HCT116 (cell line): ENCODE measurements around the gene PYCR2. TPM values are rescaled to one million over a fixed set of nuclear protein-coding genes. Genes with fewer than 3 reads are reported as not detected.

Source experiments
- ATAC-seq: fragments of 200-7000 bp; cut with Tn5 transposase; 2 replicates; pipeline ENCODE4 v1.9.1; 2020; ENCODE audit warnings: mild to moderate bottlenecking, moderate library complexity
- BruUV-seq: library from RNA; stranded (reverse); fragments of 400-500 nt; replicated peaks from 2 replicates; lab custom pipeline; 2021; lab: Mats Ljungman, UMichigan
- CTCF ChIA-PET: fragments of 300-600 bp; sonication (Branson Sonifier 250); formaldehyde crosslinking; loops from one replicate; lab custom pipeline; 2021; ENCODE audit warnings: antibody characterized with exemption; lab: Charles Lee
- POLR2A ChIA-PET: fragments of 300-600, 350-600 bp; sonication (Branson Sonifier 250); formaldehyde crosslinking; loops from one replicate; lab custom pipeline; 2021; ENCODE audit warnings: antibody characterized with exemption; lab: Charles Lee
- RAD21 ChIA-PET, 2 experiments: fragments of 300-600 bp; sonication (Branson Sonifier 250); formaldehyde crosslinking; loops; one replicate each; lab custom pipeline; 2023; ENCODE audit warnings: low total read pairs in 2 of 2; ENCODE audit not compliant: uncharacterized antibody in 2 of 2, unreplicated experiment in 2 of 2, low non-redundant PET in 1 of 2; lab: Charles Lee
- DNase-seq: peaks from one replicate; pipeline ENCODE4 v3.0.0-alpha.2; 2010; ENCODE audit warnings: low read depth, low spot score
- H2AFZ ChIP-seq: fragments of 200-600 bp; shearing (Covaris generic), sonication (generic); 2 replicates; pipeline ENCODE4 v1.6.1; 2017; ENCODE audit warnings: low read depth, mixed run types, mixed read lengths, antibody characterized with exemption, low read length; ENCODE audit not compliant: poor library complexity, severe bottlenecking
- H3K27ac ChIP-seq: 2 replicates; pipeline ENCODE4 v1.5.1; 2012; ENCODE audit warnings: low read depth, low read length
- H3K27me3 ChIP-seq: fragments of 200-600 bp; sonication (generic); 2 replicates; pipeline ENCODE4 v1.6.1; 2016; ENCODE audit warnings: mixed run types, low read length, mixed read lengths; ENCODE audit not compliant: insufficient read depth
- H3K36me3 ChIP-seq, 2 experiments: fragments of 200-500 bp in 1 of 2; fragments of 200-600 bp in 1 of 2; sonication (Bioruptor generic) in 1 of 2; sonication (generic) in 1 of 2; 2 replicates each; pipeline versions ENCODE4 v1.5.1 to v1.6.1; 2014 to 2016; ENCODE audit warnings: low read length in 2 of 2, inconsistent platforms in 1 of 2, mixed read lengths in 1 of 2, mixed run types in 1 of 2; ENCODE audit not compliant: insufficient read depth in 2 of 2, control insufficient read depth in 1 of 2
- H3K4me1 ChIP-seq, 2 experiments: fragments of 200-600 bp in 1 of 2; sonication (generic) in 1 of 2; 2 replicates each; pipeline versions ENCODE4 v1.5.1 to v1.6.1; 2012 to 2017; ENCODE audit warnings: low read length in 2 of 2, inconsistent platforms in 1 of 2, mild to moderate bottlenecking in 1 of 2, mixed read lengths in 1 of 2, mixed run types in 1 of 2, moderate library complexity in 1 of 2; ENCODE audit not compliant: insufficient read depth in 2 of 2, control insufficient read depth in 1 of 2
- H3K4me2 ChIP-seq: fragments of 200-600 bp; sonication (generic); 2 replicates; pipeline ENCODE4 v1.6.1; 2017; ENCODE audit warnings: mixed run types, low read length, mixed read lengths
- H3K4me3 ChIP-seq, 2 experiments: fragments of 200-600 bp in 1 of 2; sonication (generic) in 1 of 2; replicated peaks in 1 of 2; 2 replicates each; pipeline ENCODE4 v1.5.1; 2011 to 2016; ENCODE audit warnings: low read length in 2 of 2, control low read depth in 1 of 2, low read depth in 1 of 2, mild to moderate bottlenecking in 1 of 2, mixed read lengths in 1 of 2, mixed run types in 1 of 2
- H3K79me2 ChIP-seq: fragments of 200-600 bp; sonication (generic); 2 replicates; pipeline ENCODE4 v1.6.1; 2017; ENCODE audit warnings: mild to moderate bottlenecking, mixed run types, low read length, moderate library complexity, mixed read lengths; ENCODE audit not compliant: insufficient read depth
- H3K9ac ChIP-seq: fragments of 200-600 bp; sonication (generic); 2 replicates; pipeline ENCODE4 v1.6.1; 2016; ENCODE audit warnings: low read length, mixed read lengths
- H3K9me2 ChIP-seq: fragments of 200-600 bp; sonication (generic), shearing (Covaris generic); 2 replicates; pipeline ENCODE4 v1.6.1; 2017; ENCODE audit warnings: mixed run types, mild to moderate bottlenecking, moderate library complexity; ENCODE audit not compliant: insufficient read depth
- H3K9me3 ChIP-seq, 2 experiments: fragments of 200-500 bp in 1 of 2; fragments of 200-600 bp in 1 of 2; sonication (Bioruptor generic) in 1 of 2; sonication (generic) in 1 of 2; 2 replicates each; pipeline ENCODE4 v1.6.1; 2014 to 2017; ENCODE audit warnings: low read length in 2 of 2, mixed read lengths in 2 of 2, inconsistent platforms in 1 of 2, low read depth in 1 of 2, mild to moderate bottlenecking in 1 of 2, mixed run types in 1 of 2, moderate library complexity in 1 of 2; ENCODE audit not compliant: control insufficient read depth in 1 of 2, insufficient read depth in 1 of 2
- H4K20me1 ChIP-seq: fragments of 200-600 bp; sonication (generic), shearing (Covaris generic); 2 replicates; pipeline ENCODE4 v1.6.1; 2017; ENCODE audit warnings: mixed run types, mild to moderate bottlenecking, moderate library complexity; ENCODE audit not compliant: insufficient read depth
- ATF3 ChIP-seq: IDR thresholded peaks from 2 replicates; pipeline ENCODE4 v1.6.1; 2012
- CBX3 ChIP-seq: IDR thresholded peaks from 2 replicates; pipeline ENCODE4 v1.6.1; 2012; ENCODE audit warnings: low read depth
- CTCF ChIP-seq, 3 experiments: fragments of 200-600 bp in 1 of 3; sonication (generic) in 1 of 3; IDR thresholded peaks in 2 of 3; conservative IDR thresholded peaks in 1 of 3; 2 replicates each; pipeline ENCODE4 v1.5.1; 2012 to 2017; ENCODE audit warnings: low read depth in 2 of 3, low read length in 2 of 3, antibody characterized with exemption in 1 of 3, borderline replicate concordance in 1 of 3, control low read depth in 1 of 3, mild to moderate bottlenecking in 1 of 3, mixed read lengths in 1 of 3, mixed run types in 1 of 3, moderate library complexity in 1 of 3; ENCODE audit not compliant: insufficient read depth in 1 of 3
- EGR1 ChIP-seq: IDR thresholded peaks from 2 replicates; pipeline ENCODE4 v1.6.1; 2012; ENCODE audit warnings: low read depth
- ELF1 ChIP-seq: IDR thresholded peaks from 2 replicates; pipeline ENCODE4 v1.6.1; 2012; ENCODE audit warnings: low read depth, borderline replicate concordance
- EZH2phosphoT487 ChIP-seq: fragments of 200-600 bp; IDR thresholded peaks from 2 replicates; pipeline ENCODE4 v1.6.1; 2018; ENCODE audit warnings: antibody characterized with exemption, borderline replicate concordance
- FOSL1 ChIP-seq: IDR thresholded peaks from 2 replicates; pipeline ENCODE4 v1.6.1; 2012; ENCODE audit warnings: low read depth
- JUND ChIP-seq: IDR thresholded peaks from 2 replicates; pipeline ENCODE4 v1.6.1; 2012
- RAD21 ChIP-seq: IDR thresholded peaks from 2 replicates; pipeline ENCODE4 v1.6.1; 2012; ENCODE audit warnings: low read depth, mild to moderate bottlenecking
- REST ChIP-seq: IDR thresholded peaks from 2 replicates; pipeline ENCODE4 v1.6.1; 2012; ENCODE audit warnings: low read depth
- SIN3A ChIP-seq: IDR thresholded peaks from 2 replicates; pipeline ENCODE4 v1.6.1; 2012; ENCODE audit warnings: low read depth
- SP1 ChIP-seq: IDR thresholded peaks from 2 replicates; pipeline ENCODE4 v1.6.1; 2012; ENCODE audit warnings: low read depth
- SRF ChIP-seq: IDR thresholded peaks from 2 replicates; pipeline ENCODE4 v1.6.1; 2012; ENCODE audit warnings: low read depth
- TCF7L2 ChIP-seq: IDR thresholded peaks from 2 replicates; pipeline ENCODE4 v1.7.0; 2011; ENCODE audit warnings: borderline replicate concordance, inconsistent platforms; ENCODE audit not compliant: insufficient read depth, insufficient read length; ENCODE audit errors: extremely low read depth
- YY1 ChIP-seq: IDR thresholded peaks from 2 replicates; pipeline ENCODE4 v1.6.1; 2011; ENCODE audit warnings: low read length, low read depth, moderate library complexity, mild to moderate bottlenecking; ENCODE audit not compliant: insufficient replicate concordance; ENCODE audit errors: extremely low read depth
- ZBTB33 ChIP-seq: IDR thresholded peaks from 2 replicates; pipeline ENCODE4 v1.6.1; 2011; ENCODE audit warnings: mild to moderate bottlenecking, low read length, moderate library complexity; ENCODE audit not compliant: insufficient replicate concordance; ENCODE audit errors: extremely low read depth
- ZFX ChIP-seq: fragments of 450-650 bp; IDR thresholded peaks from 2 replicates; pipeline ENCODE4 v1.6.1; 2017
- ZNF274 ChIP-seq: fragments of 200-500 bp; sonication (Bioruptor generic); IDR thresholded peaks from 2 replicates; pipeline ENCODE4 v1.6.1; 2014; ENCODE audit warnings: mild to moderate bottlenecking, low read depth, low read length, inconsistent platforms
- intact Hi-C: fragments of 100-400 bp; cut with micrococcal nuclease; formaldehyde crosslinking; loops from 2 replicates; pipeline ENCODE4 v1.10.0; 2022
- total RNA-seq: library from RNA; stranded (reverse); gene quantifications from one replicate; pipeline ENCODE4 v1.2.1, GENCODE V29; 2021; ENCODE audit not compliant: unreplicated experiment

The PYCR2 gene
- total RNA-seq, 1 experiment from 2014 or later: 107 TPM

DNA sequence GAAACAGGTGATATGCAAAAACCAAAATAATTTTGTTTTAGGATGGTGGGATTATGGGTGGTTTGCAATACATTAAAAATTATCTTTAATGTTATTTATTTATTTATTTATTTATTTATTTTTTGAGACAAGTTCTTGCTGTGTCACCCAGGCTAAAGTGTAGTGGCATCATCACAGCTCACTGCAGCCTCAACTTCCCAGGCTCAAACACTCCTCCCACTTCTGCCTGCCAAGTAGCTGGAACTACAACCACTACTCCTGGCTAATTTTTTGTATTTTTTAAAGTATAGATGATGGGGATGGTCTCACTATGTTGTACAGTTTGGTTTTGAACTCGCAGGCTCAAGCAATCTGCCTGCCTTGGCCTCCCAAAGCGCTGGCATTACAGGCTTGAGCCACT, 6.5 kb upstream of the PYCR2 start:
- Histone ChIP-seq H3K36me3 (no peaks in the 10 kb centered on the region), H3K9me2 (no peaks in the 10 kb centered on the region), H3K9ac (no peak overlapping the region), H4K20me1 (no peaks in the 10 kb centered on the region), H3K4me3 (no peak overlapping the region), H3K27me3 (no peaks in the 10 kb centered on the region), H3K9me3 (no peaks in the 10 kb centered on the region), H3K27ac (no peak overlapping the region), H2AFZ (no peak overlapping the region), H3K4me2 (no peak overlapping the region), H3K4me1 (no peaks in the 10 kb centered on the region)
- ChIA-PET POLR2A (no interaction called here), RAD21 (no interaction called here)
- DNase-seq (no peak), ATAC-seq (no peak)
- intact Hi-C loops: no loop called here
- no TSS peak for BruUV-seq
- TF ChIP-seq ZNF274: no peak
- TF ChIP-seq REST: no peak
- TF ChIP-seq EGR1: no peak
- no peak for TF ChIP-seq ATF3
- TF ChIP-seq FOSL1: no peak
- no peak for TF ChIP-seq SP1
- TF ChIP-seq ZBTB33: no peak
- TF ChIP-seq SRF: no peak
- TF ChIP-seq ZFX: no peak
- TF ChIP-seq ELF1: no peak
- TF ChIP-seq JUND: no peak
- no peak for TF ChIP-seq SIN3A
- TF ChIP-seq RAD21: no peak
- no peak for TF ChIP-seq EZH2phosphoT487
- no peak for TF ChIP-seq CTCF (IDR thresholded peaks at IDR 0.05 in 2 of 3, conservative IDR thresholded peaks at IDR 0.05 in 1 of 3; ENCODE audit: borderline replicate concordance in 1 of 3, insufficient read depth in 1 of 3, low read depth in 2 of 3, low read length in 2 of 3)
- TF ChIP-seq CBX3: no peak
- TF ChIP-seq YY1: no peak
- TF ChIP-seq TCF7L2: no peak
- TF ChIP-seq, all 23 proteins: peak for 0
- CTCF ChIA-PET: no interaction called here
- no peaks in the 10 kb centered on the region for H3K79me2 ChIP-seq
